ENCODE data around the gene INKA1.

Gene INKA1

DNA sequence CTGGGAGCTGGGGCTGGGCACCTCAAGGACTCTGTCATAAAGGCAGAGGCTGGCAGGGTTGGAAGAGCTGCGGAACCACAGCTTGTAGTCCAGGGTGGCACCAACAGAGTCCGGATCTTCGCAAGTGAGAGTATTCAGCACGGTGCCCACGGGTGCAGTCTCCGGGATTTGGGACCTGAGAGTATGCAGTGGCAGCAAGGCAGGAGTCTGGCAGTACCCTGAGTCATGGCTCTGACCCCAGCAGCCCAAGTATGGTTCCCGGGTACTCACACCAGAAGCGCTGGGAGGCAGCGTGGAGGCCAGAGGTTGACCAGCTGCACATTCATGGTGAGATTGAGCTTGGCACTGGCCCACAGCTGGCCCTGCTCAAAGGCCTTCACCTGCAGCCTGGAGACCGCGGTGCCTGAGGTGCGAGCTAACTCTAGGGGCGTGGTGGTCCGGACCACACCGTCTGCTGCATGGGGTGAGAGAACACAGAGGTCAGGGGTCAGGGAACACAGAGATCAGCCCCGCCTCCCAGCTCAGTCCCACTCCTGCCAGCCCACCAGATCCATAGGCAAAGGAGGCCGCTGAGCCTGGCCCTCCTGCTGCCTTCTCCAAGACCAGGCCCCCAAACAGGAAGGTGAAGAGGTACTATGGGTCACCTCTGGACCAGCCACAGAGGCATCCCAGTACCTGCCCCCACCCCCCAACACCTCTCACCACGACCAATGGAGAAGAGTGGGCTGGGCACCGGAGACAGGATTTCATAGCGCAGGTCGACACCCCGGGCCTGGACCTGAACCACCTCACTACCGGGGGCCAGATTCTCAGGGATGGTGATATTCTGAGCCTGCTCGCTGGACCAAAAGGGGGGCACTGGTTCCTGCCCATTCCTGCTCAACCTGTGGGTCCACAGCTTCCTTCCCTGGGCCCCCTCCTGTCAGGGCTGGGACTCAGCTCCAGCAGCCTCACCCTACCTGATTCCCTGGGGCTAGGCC, 7.8 kb upstream of the INKA1 start:
- H3K27ac ChIP-seq, result no peak overlapping the region
- TF ChIP-seq, protein P1, sequence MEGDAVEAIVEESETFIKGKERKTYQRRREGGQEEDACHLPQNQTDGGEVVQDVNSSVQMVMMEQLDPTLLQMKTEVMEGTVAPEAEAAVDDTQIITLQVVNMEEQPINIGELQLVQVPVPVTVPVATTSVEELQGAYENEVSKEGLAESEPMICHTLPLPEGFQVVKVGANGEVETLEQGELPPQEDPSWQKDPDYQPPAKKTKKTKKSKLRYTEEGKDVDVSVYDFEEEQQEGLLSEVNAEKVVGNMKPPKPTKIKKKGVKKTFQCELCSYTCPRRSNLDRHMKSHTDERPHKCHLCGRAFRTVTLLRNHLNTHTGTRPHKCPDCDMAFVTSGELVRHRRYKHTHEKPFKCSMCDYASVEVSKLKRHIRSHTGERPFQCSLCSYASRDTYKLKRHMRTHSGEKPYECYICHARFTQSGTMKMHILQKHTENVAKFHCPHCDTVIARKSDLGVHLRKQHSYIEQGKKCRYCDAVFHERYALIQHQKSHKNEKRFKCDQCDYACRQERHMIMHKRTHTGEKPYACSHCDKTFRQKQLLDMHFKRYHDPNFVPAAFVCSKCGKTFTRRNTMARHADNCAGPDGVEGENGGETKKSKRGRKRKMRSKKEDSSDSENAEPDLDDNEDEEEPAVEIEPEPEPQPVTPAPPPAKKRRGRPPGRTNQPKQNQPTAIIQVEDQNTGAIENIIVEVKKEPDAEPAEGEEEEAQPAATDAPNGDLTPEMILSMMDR (conservative IDR thresholded peaks at IDR 0.05), result no peak

DNA sequence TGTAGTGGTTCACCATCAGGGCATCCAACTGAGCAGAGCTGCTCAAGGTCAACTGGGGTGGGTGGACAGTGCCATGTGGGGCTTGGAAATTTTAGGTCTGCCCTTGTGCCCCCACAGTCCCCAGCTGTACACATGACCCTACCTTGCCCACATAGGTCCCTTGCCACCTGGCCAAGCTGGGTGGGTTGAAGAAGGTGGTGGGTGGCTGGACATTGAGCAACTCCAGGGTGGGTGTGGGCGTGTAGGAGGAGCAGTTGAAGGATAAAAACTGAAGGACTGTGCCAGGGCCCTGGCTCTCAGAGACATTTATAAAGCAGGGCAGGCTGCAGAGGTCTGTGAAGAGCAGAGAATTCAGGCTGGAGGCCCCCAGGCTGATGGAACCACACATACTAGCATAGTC, 4.0 kb upstream of the INKA1 start:
- no peak overlapping the region for H3K27ac ChIP-seq
- TF ChIP-seq, protein P1 (conservative IDR thresholded peaks at IDR 0.05), result no peak

DNA sequence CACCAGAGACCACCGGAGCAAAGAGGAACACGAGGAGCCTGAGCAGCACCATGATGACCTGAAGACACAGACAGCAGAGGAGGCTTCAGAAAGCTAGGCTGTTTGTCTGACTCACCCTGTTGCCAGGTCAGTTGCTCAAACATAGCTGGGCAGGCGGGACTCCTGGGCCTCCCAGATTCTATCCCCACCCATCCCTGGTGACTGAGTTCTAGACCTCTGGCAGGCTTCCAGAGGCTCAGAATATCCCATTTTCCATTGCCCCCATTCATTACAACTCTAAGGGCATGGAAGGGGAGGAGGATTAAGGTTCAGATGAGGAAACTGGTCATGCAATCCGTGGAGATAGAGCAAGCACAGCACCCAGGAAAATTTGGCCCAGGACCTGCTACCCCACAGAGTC, 3.3 kb upstream of the INKA1 start, which contains the start of gene CDHR4:
TSS of gene CDHR4 (minus strand) at position 113 of the 400 bp plus-strand sequence. CDS start at position 52, 61 bp downstream.
- H3K27ac ChIP-seq, result no peak within 1 kb of the TSS
- TF ChIP-seq, protein P1 (conservative IDR thresholded peaks at IDR 0.05), result no peak

DNA sequence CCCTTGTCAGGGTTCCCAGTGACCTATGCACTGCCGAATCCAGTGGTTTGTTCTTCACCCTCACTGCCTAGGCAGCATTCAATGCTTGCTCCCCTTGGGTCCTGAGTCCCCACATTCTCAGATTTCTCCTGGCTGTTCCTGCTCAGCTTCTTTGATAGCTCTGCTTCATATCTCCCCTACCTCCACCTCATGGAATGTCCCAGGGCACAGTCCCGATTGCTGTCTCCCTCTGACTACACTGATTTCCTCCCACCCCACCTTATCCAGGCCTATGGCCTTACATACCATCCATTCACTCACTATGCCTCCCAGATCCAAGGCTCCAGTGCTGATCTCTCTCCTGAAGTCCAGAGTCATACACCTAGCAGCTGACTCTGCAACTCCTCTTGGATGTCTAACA, 1.9 kb upstream of the INKA1 start:
- no peak overlapping the region for H3K27ac ChIP-seq
- TF ChIP-seq, protein P1 (conservative IDR thresholded peaks at IDR 0.05), result no peak

DNA sequence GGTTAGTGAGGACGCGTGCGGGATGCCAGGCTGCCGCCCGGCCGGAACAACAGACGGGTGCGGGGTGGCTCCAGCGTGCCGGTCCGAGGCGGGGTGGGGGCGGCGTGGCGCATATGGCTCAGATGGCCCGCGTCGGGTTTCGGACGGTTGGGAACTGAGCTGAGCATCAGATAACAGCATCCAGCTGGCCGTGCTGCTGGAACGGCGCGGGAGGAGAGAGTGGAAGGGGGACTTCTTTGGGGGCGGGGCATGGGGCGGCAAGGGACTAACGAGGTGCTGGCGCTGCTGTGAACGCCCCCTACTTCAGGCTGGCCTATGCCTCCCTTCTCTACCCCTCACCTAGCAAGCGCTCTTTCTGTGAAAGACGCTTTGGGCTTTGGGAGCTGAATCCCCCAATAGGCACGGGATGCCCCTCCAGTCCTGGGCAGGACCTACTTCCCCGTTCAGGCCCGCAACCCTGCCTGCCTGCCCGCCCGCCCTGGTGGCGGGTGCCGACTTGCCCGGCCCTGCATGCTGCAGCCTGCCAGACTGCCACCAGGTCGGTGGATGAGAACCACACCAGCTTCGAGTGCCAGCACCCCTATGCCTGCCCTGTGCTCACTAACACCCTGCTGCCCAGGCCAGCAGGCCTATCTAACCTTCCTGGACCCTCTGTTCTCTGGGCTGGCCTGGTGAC, 542 bp downstream of the INKA1 start:
- H3K27ac ChIP-seq, result peak overlapping the region; percentile 76; the same call in 1 of the 2 replicates
- TF ChIP-seq, protein P1 (conservative IDR thresholded peaks at IDR 0.05), result no peak

DNA sequence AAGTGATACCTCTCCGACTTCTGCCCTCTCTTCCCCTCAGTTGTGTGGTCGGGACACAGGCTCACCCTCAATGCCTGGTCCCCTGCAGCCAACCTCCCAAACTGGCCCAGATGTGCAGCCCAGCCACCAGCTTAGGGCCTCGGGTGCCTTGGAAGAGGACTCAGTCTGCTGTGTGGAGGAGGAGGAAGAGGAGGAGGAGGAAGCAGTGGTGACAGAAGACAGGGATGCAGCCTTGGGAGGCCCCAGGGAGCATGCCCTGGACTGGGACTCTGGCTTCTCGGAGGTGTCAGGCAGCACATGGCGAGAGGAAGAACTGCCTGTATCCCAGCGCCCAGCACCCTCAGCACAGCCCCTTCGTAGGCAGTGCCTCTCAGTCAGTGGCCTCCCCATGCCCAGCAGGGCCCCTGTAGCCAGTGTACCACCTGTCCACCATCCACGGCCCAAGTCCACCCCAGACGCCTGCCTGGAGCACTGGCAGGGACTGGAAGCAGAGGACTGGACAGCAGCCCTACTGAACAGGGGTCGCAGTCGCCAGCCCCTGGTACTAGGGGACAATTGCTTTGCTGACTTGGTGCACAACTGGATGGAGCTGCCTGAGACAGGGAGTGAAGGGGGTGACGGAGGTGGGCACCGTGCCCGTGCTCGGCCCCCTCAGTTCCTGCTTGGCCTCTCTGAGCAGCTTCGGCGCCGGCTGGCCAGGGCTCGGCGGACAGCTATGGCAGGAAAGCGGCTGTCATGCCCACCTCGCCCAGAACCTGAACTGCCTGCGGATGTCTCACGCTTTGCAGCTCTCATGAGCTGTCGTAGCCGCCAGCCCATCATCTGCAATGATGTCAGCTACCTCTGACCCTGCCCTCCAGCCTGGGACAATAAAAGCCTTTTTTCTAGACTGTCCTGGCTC, 1.3 kb downstream of the INKA1 start:
- TF ChIP-seq, protein P1 (conservative IDR thresholded peaks at IDR 0.05), result no peak
- peak overlapping the region; percentile 76 for H3K27ac ChIP-seq

Data from VCaP (cell line).